IMR-90 (cell line): ENCODE measurements around the gene ANO10. TPM values are rescaled to one million over a fixed set of nuclear protein-coding genes. Genes with fewer than 3 reads are reported as not detected.

Experiments used
- ATAC-seq: fragments of 200-7000 bp; cut with Tn5 transposase; 2 replicates; pipeline ENCODE4 v1.9.1; 2020; ENCODE audit warnings: low read depth, mild to moderate bottlenecking, moderate library complexity
- BruUV-seq: library from RNA; stranded (reverse); fragments of 400-500 nt; replicated peaks from 2 replicates; lab custom pipeline; 2021; lab: Mats Ljungman, UMichigan
- CTCF ChIA-PET: fragments of 300-600 bp; formaldehyde crosslinking; extraction: SDS; loops from one replicate; lab custom pipeline; 2021; ENCODE audit warnings: antibody characterized with exemption; lab: Yijun Ruan, JAX
- POLR2A ChIA-PET: fragments of 300-600 bp; sonication (Branson Sonifier 250); formaldehyde crosslinking; loops from one replicate; lab custom pipeline; 2022; ENCODE audit warnings: antibody characterized with exemption; ENCODE audit not compliant: unreplicated experiment; lab: Charles Lee
- DNase-seq: peaks from one replicate; pipeline ENCODE4 v3.0.0; 2013
- H2AFZ ChIP-seq: replicated peaks from 2 replicates; pipeline ENCODE3; 2013; ENCODE audit warnings: low read length, mild to moderate bottlenecking; ENCODE audit not compliant: poor library complexity
- H2AK5ac ChIP-seq: 2 replicates; pipeline ENCODE4 v1.6.1; 2013; ENCODE audit warnings: low read depth, low read length, inconsistent platforms
- H2AK9ac ChIP-seq: replicated peaks from 2 replicates; pipeline ENCODE3; 2013; ENCODE audit warnings: mild to moderate bottlenecking, low read depth, low read length, moderate library complexity; ENCODE audit not compliant: poor library complexity
- H2BK120ac ChIP-seq: 2 replicates; pipeline ENCODE4 v1.6.1; 2013; ENCODE audit warnings: low read depth, low read length, inconsistent platforms
- H2BK15ac ChIP-seq: 3 replicates; pipeline ENCODE4 v1.6.1; 2013; ENCODE audit warnings: low read depth, low read length, inconsistent platforms
- H2BK20ac ChIP-seq: 2 replicates; pipeline ENCODE4 v1.6.1; 2013; ENCODE audit warnings: low read depth, mild to moderate bottlenecking, inconsistent platforms, low read length, moderate library complexity
- H2BK5ac ChIP-seq: 2 replicates; pipeline ENCODE4 v1.6.1; 2013; ENCODE audit warnings: mild to moderate bottlenecking, low read depth, low read length, inconsistent platforms; ENCODE audit not compliant: poor library complexity, severe bottlenecking
- H3K14ac ChIP-seq: replicated peaks from 2 replicates; pipeline ENCODE4 v1.6.1; 2013; ENCODE audit warnings: low read depth, low read length, inconsistent platforms
- H3K18ac ChIP-seq: 2 replicates; pipeline ENCODE4 v1.6.1; 2013; ENCODE audit warnings: low read depth, low read length, control low read depth
- H3K23ac ChIP-seq: 2 replicates; pipeline ENCODE4 v1.6.1; 2013; ENCODE audit warnings: low read depth, low read length, inconsistent platforms
- H3K27ac ChIP-seq: 2 replicates; pipeline ENCODE4 v1.5.1; 2013; ENCODE audit warnings: mild to moderate bottlenecking, control low read depth, low read length; ENCODE audit not compliant: insufficient read depth
- H3K27me3 ChIP-seq: 2 replicates; pipeline ENCODE4 v1.6.1; 2013; ENCODE audit warnings: low read length; ENCODE audit not compliant: control insufficient read depth, insufficient read depth
- H3K36me3 ChIP-seq: 2 replicates; pipeline ENCODE4 v1.6.1; 2013; ENCODE audit warnings: low read length, mixed read lengths; ENCODE audit not compliant: control insufficient read depth, insufficient read depth
- H3K4ac ChIP-seq: 2 replicates; pipeline ENCODE4 v1.6.1; 2013; ENCODE audit warnings: low read depth, low read length, inconsistent platforms
- H3K4me1 ChIP-seq: 2 replicates; pipeline ENCODE4 v1.6.1; 2013; ENCODE audit warnings: low read length, mixed read lengths; ENCODE audit not compliant: control insufficient read depth, insufficient read depth
- H3K4me2 ChIP-seq: 2 replicates; pipeline ENCODE4 v1.6.1; 2013; ENCODE audit warnings: low read depth, mild to moderate bottlenecking, control low read depth, low read length, moderate library complexity
- H3K4me3 ChIP-seq: 2 replicates; pipeline ENCODE4 v1.5.1; 2013; ENCODE audit warnings: low read depth, mild to moderate bottlenecking, control low read depth, low read length, moderate library complexity; ENCODE audit not compliant: insufficient read depth
- H3K56ac ChIP-seq: 2 replicates; pipeline ENCODE4 v1.6.1; 2013; ENCODE audit warnings: low read length, inconsistent platforms; ENCODE audit not compliant: insufficient read depth; ENCODE audit errors: extremely low read depth
- H3K79me1 ChIP-seq, 2 experiments: 2 replicates each; pipeline ENCODE4 v1.6.1; 2013; ENCODE audit warnings: low read length in 2 of 2, inconsistent platforms in 1 of 2, low read depth in 1 of 2
- H3K9ac ChIP-seq: 2 replicates; pipeline ENCODE4 v1.6.1; 2013; ENCODE audit warnings: low read depth, low read length, control low read depth
- H3K9me1 ChIP-seq: 2 replicates; pipeline ENCODE4 v1.6.1; 2013; ENCODE audit warnings: low read length, inconsistent platforms; ENCODE audit not compliant: insufficient read depth
- H3K9me3 ChIP-seq: 2 replicates; pipeline ENCODE4 v1.6.1; 2013; ENCODE audit warnings: low read length; ENCODE audit not compliant: control insufficient read depth, insufficient read depth
- H4K20me1 ChIP-seq: 2 replicates; pipeline ENCODE4 v1.6.1; 2013; ENCODE audit warnings: low read length, inconsistent platforms; ENCODE audit not compliant: insufficient read depth
- H4K5ac ChIP-seq: 2 replicates; pipeline ENCODE4 v1.6.1; 2013; ENCODE audit warnings: mild to moderate bottlenecking, low read depth, low read length, control low read depth
- H4K8ac ChIP-seq, 2 experiments: 2 replicates each; pipeline ENCODE4 v1.6.1; 2013; ENCODE audit warnings: low read depth in 2 of 2, low read length in 2 of 2, control low read depth in 1 of 2, inconsistent platforms in 1 of 2
- H4K91ac ChIP-seq: 2 replicates; pipeline ENCODE4 v1.6.1; 2013; ENCODE audit warnings: low read depth, low read length, inconsistent platforms; ENCODE audit not compliant: insufficient read depth
- BHLHE40 ChIP-seq: fragments of 150-350 bp; IDR thresholded peaks from 2 replicates; pipeline ENCODE4 v1.6.1; 2016; ENCODE audit warnings: mild to moderate bottlenecking, low read depth, low read length
- POLR2A ChIP-seq: IDR thresholded peaks from 2 replicates; pipeline ENCODE4 v1.6.1; 2012; ENCODE audit warnings: mild to moderate bottlenecking, low read depth, low read length
- WGBS, 2 experiments: methylation state at CpG; one replicate each; pipeline versions ENCODE4 v1.1.5 to v1.1.7; 2013; ENCODE audit warnings: missing lambda C conversion rate in 2 of 2; ENCODE audit not compliant: insufficient read length in 1 of 2; ENCODE audit errors: extremely low coverage in 2 of 2; 5-methylcytosine and 5-hydroxymethylcytosine counted together
- dilution Hi-C: fragments of 300-500 bp; cut with HindIII; formaldehyde crosslinking; loops from one replicate; pipeline ENCODE4 v1.14.3; 2018; ENCODE audit warnings: low sequenced_read_pairs; ENCODE audit not compliant: unreplicated experiment
- in situ Hi-C: fragments of 300-500 bp; cut with MboI; formaldehyde crosslinking; loops from 3 replicates; pipeline ENCODE4 v1.14.3; 2019; ENCODE audit warnings: low sequenced_read_pairs, inconsistent platforms, mixed read lengths
- intact Hi-C: fragments of 100-400 bp; cut with micrococcal nuclease; formaldehyde crosslinking; loops from 2 replicates; pipeline ENCODE4 v1.10.0; 2022
- polyA plus RNA-seq, 3 experiments: library from polyadenylated mRNA; depleted of rRNA; stranded (reverse); fragments of >200 nt; gene quantifications; 2 replicates each; pipeline ENCODE4 v1.2.3, GENCODE V29; 2012; ENCODE audit warnings: low replicate concordance in 1 of 3
- total RNA-seq: library from RNA; depleted of rRNA; stranded (reverse); fragments of >200 nt; gene quantifications from 2 replicates; pipeline ENCODE4 v1.2.3, GENCODE V29; 2012
- TF ChIP-seq, protein P1 (sequence below): fragments of 150-350 bp; IDR thresholded peaks from 2 replicates; pipeline ENCODE4 v1.6.1; 2016; ENCODE audit warnings: low read depth, mild to moderate bottlenecking, low read length, moderate library complexity, borderline replicate concordance

ANO10 gene
- total and polyA plus RNA-seq, 2 of the 4 experiments (the other 2 are of a cell fraction): 28.5 to 41.6 TPM

DNA sequence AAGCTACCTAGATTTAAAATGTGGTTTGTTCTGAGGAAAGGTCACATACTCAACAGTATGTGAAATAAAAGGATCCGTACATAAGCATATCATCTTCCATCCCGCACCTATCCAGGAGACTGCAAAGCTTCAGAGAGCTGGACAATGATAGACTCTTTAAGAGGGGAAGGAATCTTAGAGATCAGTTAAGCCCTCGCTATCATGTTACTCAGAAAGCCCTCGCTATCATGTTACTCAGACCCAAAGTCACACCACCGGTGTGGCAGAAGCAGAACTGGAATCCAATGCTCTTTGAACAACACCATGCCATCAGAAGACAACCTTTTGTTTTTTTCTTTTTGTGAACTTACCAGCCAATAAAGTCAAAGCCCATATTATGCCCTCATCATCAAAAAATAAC lies 5.8 kb downstream of the ANO10 start:
- in situ Hi-C loops (no loop called here), dilution Hi-C loops (no loop called here)

More for the DNA sequence above, 5.8 kb downstream of the ANO10 start:
- H3K56ac ChIP-seq: no peak overlapping the region
- DNase-seq (no peak), ATAC-seq (no peak)
- H4K91ac ChIP-seq: no peak overlapping the region
- no peaks in the 10 kb centered on the region for H3K9me1 ChIP-seq
- H3K4me3 ChIP-seq: no peak overlapping the region
- no peaks in the 10 kb centered on the region for H3K4me1 ChIP-seq
- CTCF ChIA-PET: no interaction called here
- H2AK9ac ChIP-seq: no peak overlapping the region
- no peak overlapping the region for H3K27ac ChIP-seq
- no peak overlapping the region for H3K4ac ChIP-seq
- H3K18ac ChIP-seq: no peak overlapping the region
- H2BK15ac ChIP-seq: no peak overlapping the region
- no peak overlapping the region for H4K8ac ChIP-seq
- no TSS peak for BruUV-seq
- H3K36me3 ChIP-seq: peaks cover 3% of the 10 kb centered on the region; the same call in 1 of the 2 replicates
- no peaks in the 10 kb centered on the region for H3K27me3 ChIP-seq
- no peak overlapping the region for H2BK5ac ChIP-seq
- H3K9ac ChIP-seq: no peak overlapping the region
- POLR2A ChIA-PET: no interaction called here
- no peak overlapping the region for H2BK20ac ChIP-seq
- H4K5ac ChIP-seq: no peak overlapping the region
- 81% methylated on average over 2 of the region's 5 CpGs; no CpG with 5 or more reads in 1 of the 2 experiments for WGBS, 2 experiments
- H3K14ac ChIP-seq: no peak overlapping the region
- H2AK5ac ChIP-seq: no peak overlapping the region
- TF ChIP-seq POLR2A: no peak
- no peak for TF ChIP-seq BHLHE40
- TF ChIP-seq, protein P1, sequence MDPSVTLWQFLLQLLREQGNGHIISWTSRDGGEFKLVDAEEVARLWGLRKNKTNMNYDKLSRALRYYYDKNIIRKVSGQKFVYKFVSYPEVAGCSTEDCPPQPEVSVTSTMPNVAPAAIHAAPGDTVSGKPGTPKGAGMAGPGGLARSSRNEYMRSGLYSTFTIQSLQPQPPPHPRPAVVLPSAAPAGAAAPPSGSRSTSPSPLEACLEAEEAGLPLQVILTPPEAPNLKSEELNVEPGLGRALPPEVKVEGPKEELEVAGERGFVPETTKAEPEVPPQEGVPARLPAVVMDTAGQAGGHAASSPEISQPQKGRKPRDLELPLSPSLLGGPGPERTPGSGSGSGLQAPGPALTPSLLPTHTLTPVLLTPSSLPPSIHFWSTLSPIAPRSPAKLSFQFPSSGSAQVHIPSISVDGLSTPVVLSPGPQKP: no peak
- H3K9me3 ChIP-seq: no peaks in the 10 kb centered on the region
- peaks cover 18 to 59% of the 10 kb centered on the region in 2 experiments for H3K79me1 ChIP-seq
- H3K23ac ChIP-seq: no peak overlapping the region
- intact Hi-C loops: no loop called here
- H4K20me1 ChIP-seq: peaks cover 6% of the 10 kb centered on the region; the same call in 1 of the 2 replicates
- no peak overlapping the region for H3K4me2 ChIP-seq
- H2BK120ac ChIP-seq: no peak overlapping the region
- H2AFZ ChIP-seq: no peak overlapping the region
